Stimulated activated effector memory CD8-positive, alpha-beta T cell treated with anti-CD3 and anti-CD28 coated beads, Interleukin-12 subunit alpha, Interleukin-12 subunit beta, amount 100 ng/mL, for 72 hours (primary cell): ENCODE data around the gene RFPL4AL1.

ENCODE experiments used
- ATAC-seq: fragments of 150-1000 bp; cut with Tn5 transposase; 2 replicates; pipeline ENCODE4 v1.10.0; 2021
- DNase-seq, 2 donors: peaks; one replicate each; pipeline ENCODE4 v3.0.0; 2021 to 2022; ENCODE audit warnings: low spot score in 2 of 2
- H3K27ac Mint-ChIP-seq: one replicate; pipeline ENCODE4 v1.8.0; 2022; ENCODE audit warnings: mild to moderate bottlenecking, mixed read lengths
- H3K36me3 Mint-ChIP-seq: one replicate; pipeline ENCODE4 v1.8.0; 2022; ENCODE audit warnings: mild to moderate bottlenecking, mixed read lengths
- H3K4me1 Mint-ChIP-seq: one replicate; pipeline ENCODE4 v1.8.0; 2022; ENCODE audit warnings: mixed read lengths
- H3K4me3 Mint-ChIP-seq: one replicate; pipeline ENCODE4 v1.8.0; 2022; ENCODE audit warnings: mild to moderate bottlenecking, mixed read lengths
- H3K9me3 Mint-ChIP-seq: one replicate; pipeline ENCODE4 v1.8.0; 2022; ENCODE audit warnings: mixed read lengths

The RFPL4AL1 gene

GRCh38 chr19:55802281-55802680 is 33.4 kb downstream of the RFPL4AL1 start:
- Mint-ChIP-seq H3K36me3 (no peaks in the 10 kb centered on the region), H3K4me1 (no peaks in the 10 kb centered on the region), H3K9me3 (peaks cover 2% of the 10 kb centered on the region), H3K4me3 (no peak overlapping the region), H3K27ac (no peak overlapping the region)
- ATAC-seq (no peak), DNase-seq (no peak)

GRCh38 chr19:55809381-55810058 is 40.6 kb downstream of the RFPL4AL1 start:
- no peaks in the 10 kb centered on the region for H3K36me3 Mint-ChIP-seq
- no peaks in the 10 kb centered on the region for H3K9me3 Mint-ChIP-seq
- peak in 1 of 2 donors; percentile 49 for DNase-seq
- H3K4me3 Mint-ChIP-seq = no peak overlapping the region
- no peak overlapping the region for H3K27ac Mint-ChIP-seq
- peak; percentile 69 for ATAC-seq
- H3K4me1 Mint-ChIP-seq = no peaks in the 10 kb centered on the region

GRCh38 chr19:55811340-55811739 is 42.4 kb downstream of the RFPL4AL1 start:
- Mint-ChIP-seq H3K36me3 (no peaks in the 10 kb centered on the region), H3K4me3 (no peak overlapping the region), H3K27ac (no peak overlapping the region), H3K9me3 (no peaks in the 10 kb centered on the region), H3K4me1 (no peaks in the 10 kb centered on the region)
- no peak for ATAC-seq
- no peak for DNase-seq

GRCh38 chr19:55812449-55812848 is 43.5 kb downstream of the RFPL4AL1 start:
- Mint-ChIP-seq H3K27ac (no peak overlapping the region), H3K4me1 (no peaks in the 10 kb centered on the region), H3K36me3 (no peaks in the 10 kb centered on the region), H3K4me3 (no peak overlapping the region), H3K9me3 (no peaks in the 10 kb centered on the region)
- ATAC-seq = no peak
- DNase-seq = no peak

DNA sequence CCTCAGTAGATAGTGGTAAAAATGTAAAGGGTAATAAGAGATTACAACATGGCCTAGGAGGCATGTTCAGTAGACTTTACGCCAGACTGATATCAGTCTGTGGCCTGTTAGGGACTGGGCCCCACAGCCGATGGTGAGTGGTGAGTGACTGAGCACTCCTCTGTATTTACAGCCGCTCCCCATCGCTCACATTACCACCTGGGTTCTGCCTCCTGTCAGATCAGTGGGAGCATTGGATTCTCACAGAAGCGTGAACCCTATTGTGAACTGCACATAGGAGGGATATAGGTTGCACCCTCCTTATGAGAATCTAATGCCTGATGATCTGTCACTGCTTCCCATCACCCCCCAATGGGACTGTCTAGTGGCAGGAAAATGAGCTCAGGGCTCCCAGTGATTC is 45.0 kb downstream of the RFPL4AL1 start:
- no peak overlapping the region for H3K27ac Mint-ChIP-seq
- no peaks in the 10 kb centered on the region for H3K36me3 Mint-ChIP-seq
- H3K9me3 Mint-ChIP-seq = no peaks in the 10 kb centered on the region
- ATAC-seq (no peak), DNase-seq (no peak)
- no peaks in the 10 kb centered on the region for H3K4me1 Mint-ChIP-seq
- H3K4me3 Mint-ChIP-seq = no peak overlapping the region

DNA sequence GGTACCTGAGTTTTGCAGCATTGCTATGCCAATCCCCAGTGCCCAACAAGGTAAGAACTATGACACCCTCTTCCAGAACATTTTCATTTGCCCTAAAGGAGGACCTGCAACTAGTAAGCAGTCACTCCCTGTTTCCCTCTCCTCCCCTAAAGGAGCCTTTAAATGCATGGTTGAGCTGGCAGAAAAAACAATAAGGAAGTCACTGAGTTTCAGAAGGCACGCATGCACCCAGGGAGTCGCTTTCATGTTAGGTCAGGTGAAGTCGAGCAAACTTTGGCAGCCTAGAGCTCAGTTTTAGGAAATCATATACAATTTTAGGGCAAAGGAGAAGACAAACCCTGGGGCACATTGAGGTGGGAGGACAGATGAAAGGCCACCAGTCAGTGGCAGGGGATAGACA is 51.1 kb downstream of the RFPL4AL1 start:
- H3K27ac Mint-ChIP-seq = no peak overlapping the region

More for the DNA sequence above, 51.1 kb downstream of the RFPL4AL1 start:
- DNase-seq = no peak
- Mint-ChIP-seq H3K4me3 (no peak overlapping the region), H3K4me1 (no peaks in the 10 kb centered on the region), H3K9me3 (no peaks in the 10 kb centered on the region), H3K36me3 (no peaks in the 10 kb centered on the region)
- no peak for ATAC-seq
